ENCODE results near the gene MTERF2.

The MTERF2 gene

GRCh38 chr12:106978035-106978800 lies 8.7 kb downstream of the MTERF2 start:
- peak; percentile 42 for DNase-seq (ENCODE audit: low read depth)
- TF ChIP-seq CTCF (IDR thresholded peaks at IDR 0.05; ENCODE audit: control insufficient read depth, extremely low read depth, insufficient read depth): no peak
- H3K4me3 ChIP-seq (ENCODE audit: low read depth, low read length): no peak overlapping the region

GRCh38 chr12:106976668-106977067 lies 10.3 kb downstream of the MTERF2 start:
- no peak overlapping the region for H3K4me3 ChIP-seq (ENCODE audit: low read depth, low read length)
- no peak for DNase-seq (ENCODE audit: low read depth)
- TF ChIP-seq CTCF (IDR thresholded peaks at IDR 0.05; ENCODE audit: control insufficient read depth, extremely low read depth, insufficient read depth): no peak

GRCh38 chr12:106975993-106976658 lies 10.8 kb downstream of the MTERF2 start:
- DNase-seq (ENCODE audit: low read depth): no peak
- no peak for TF ChIP-seq CTCF (IDR thresholded peaks at IDR 0.05; ENCODE audit: control insufficient read depth, extremely low read depth, insufficient read depth)

GRCh38 chr12:106975098-106975497 lies 11.8 kb downstream of the MTERF2 start:
- no peak for DNase-seq (ENCODE audit: low read depth)
- TF ChIP-seq CTCF (IDR thresholded peaks at IDR 0.05; ENCODE audit: control insufficient read depth, extremely low read depth, insufficient read depth): no peak
- H3K4me3 ChIP-seq (ENCODE audit: low read depth, low read length): no peak overlapping the region

More at GRCh38 chr12:106975993-106976658, 10.8 kb downstream of the MTERF2 start:
- no peak overlapping the region for H3K4me3 ChIP-seq (ENCODE audit: low read depth, low read length)

- TF ChIP-seq CTCF (IDR thresholded peaks at IDR 0.05; ENCODE audit: control insufficient read depth, extremely low read depth, insufficient read depth): no peak
- DNase-seq (ENCODE audit: low read depth): no peak
- H3K4me3 ChIP-seq (ENCODE audit: low read depth, low read length): no peak overlapping the region
Observed at GRCh38 chr12:106974511-106974910, 12.4 kb downstream of the MTERF2 start.

GRCh38 chr12:106973545-106973944 lies 13.4 kb downstream of the MTERF2 start:
- DNase-seq (ENCODE audit: low read depth): peak; percentile 40
- TF ChIP-seq CTCF (IDR thresholded peaks at IDR 0.05; ENCODE audit: control insufficient read depth, extremely low read depth, insufficient read depth): no peak
- no peak overlapping the region for H3K4me3 ChIP-seq (ENCODE audit: low read depth, low read length)
